OCI-LY7 (cell line): ENCODE measurements around the gene CLEC16A. TPM values are rescaled to one million over a fixed set of nuclear protein-coding genes. Genes with fewer than 3 reads are reported as not detected.

Experiments used
- BruUV-seq: library from RNA; stranded (reverse); fragments of 400-500 nt; replicated peaks from 2 replicates; lab custom pipeline; 2021; lab: Mats Ljungman, UMichigan
- CTCF ChIA-PET: fragments of 300-600 bp; sonication (Branson Sonifier 250); formaldehyde crosslinking; loops from one replicate; lab custom pipeline; 2022; ENCODE audit warnings: antibody characterized with exemption; ENCODE audit not compliant: unreplicated experiment; lab: Charles Lee
- POLR2A ChIA-PET: fragments of 300-600 bp; sonication (Branson Sonifier 250); formaldehyde crosslinking; loops from one replicate; lab custom pipeline; 2022; ENCODE audit warnings: antibody characterized with exemption; lab: Charles Lee
- DNase-seq: peaks from one replicate; pipeline ENCODE4 v3.0.0-alpha.2; 2015; ENCODE audit warnings: low spot score
- H2AFZ ChIP-seq: fragments of 200-600 bp; sonication (generic), shearing (Covaris generic); 2 replicates; pipeline ENCODE4 v1.6.1; 2014; ENCODE audit warnings: mild to moderate bottlenecking, antibody characterized with exemption, low read length, moderate library complexity
- H3K27ac ChIP-seq: fragments of 200-600 bp; sonication (generic); 2 replicates; pipeline ENCODE4 v1.5.1; 2014; ENCODE audit warnings: mixed run types, low read depth, mild to moderate bottlenecking, moderate library complexity, low read length, inconsistent platforms; ENCODE audit not compliant: poor library complexity, severe bottlenecking
- H3K36me3 ChIP-seq: fragments of 200-600 bp; sonication (generic); 2 replicates; pipeline ENCODE4 v1.6.1; 2014; ENCODE audit warnings: mild to moderate bottlenecking, antibody characterized with exemption, low read length, moderate library complexity, mixed read lengths; ENCODE audit not compliant: insufficient read depth
- H3K4me1 ChIP-seq: fragments of 200-600 bp; sonication (generic); 2 replicates; pipeline ENCODE4 v1.5.1; 2014; ENCODE audit warnings: mild to moderate bottlenecking, low read length; ENCODE audit not compliant: insufficient read depth, poor library complexity, severe bottlenecking
- H3K4me2 ChIP-seq: fragments of 200-600 bp; sonication (generic); 2 replicates; pipeline ENCODE4 v1.6.1; 2014; ENCODE audit warnings: mild to moderate bottlenecking, low read length
- H3K4me3 ChIP-seq: fragments of 200-600 bp; sonication (generic); 2 replicates; pipeline ENCODE4 v1.5.1; 2014; ENCODE audit warnings: mild to moderate bottlenecking, low read depth, low read length; ENCODE audit not compliant: poor library complexity, severe bottlenecking
- H3K79me2 ChIP-seq: fragments of 200-600 bp; sonication (generic); 2 replicates; pipeline ENCODE4 v1.6.1; 2016; ENCODE audit warnings: low read depth, mild to moderate bottlenecking, low read length, moderate library complexity, mixed read lengths; ENCODE audit not compliant: insufficient read depth
- H3K9me2 ChIP-seq: fragments of 200-600 bp; sonication (generic); 2 replicates; pipeline ENCODE4 v1.6.1; 2016; ENCODE audit warnings: mild to moderate bottlenecking, low read length, mixed read lengths; ENCODE audit not compliant: insufficient read depth
- H3K9me3 ChIP-seq: fragments of 200-600 bp; sonication (generic); 2 replicates; pipeline ENCODE4 v1.6.1; 2014; ENCODE audit warnings: mild to moderate bottlenecking, mixed run types, low read length, mixed read lengths
- H4K20me1 ChIP-seq: fragments of 200-600 bp; sonication (generic); 2 replicates; pipeline ENCODE4 v1.6.1; 2014; ENCODE audit warnings: mild to moderate bottlenecking, antibody characterized with exemption, low read length, moderate library complexity, mixed read lengths; ENCODE audit not compliant: insufficient read depth
- EZH2phosphoT487 ChIP-seq: fragments of 200-600 bp; sonication (generic); IDR thresholded peaks from 2 replicates; pipeline ENCODE4 v1.6.1; 2018; ENCODE audit warnings: low read depth, borderline replicate concordance, mild to moderate bottlenecking, mixed run types, antibody characterized with exemption, low read length, moderate library complexity, mixed read lengths
- intact Hi-C: fragments of 100-400 bp; cut with micrococcal nuclease; formaldehyde crosslinking; loops from one replicate; pipeline ENCODE4 v1.10.0; 2022; ENCODE audit not compliant: unreplicated experiment
- total RNA-seq, 2 experiments: library from RNA; depleted of rRNA in 1 of 2; stranded (reverse); fragments of >200 nt in 1 of 2; shearing (Covaris generic) in 1 of 2; gene quantifications; 2 replicates each; pipeline ENCODE4 v1.2.3, GENCODE V29; 2014 to 2022
- TF ChIP-seq, protein P1 (sequence below): fragments of 200-600 bp; sonication (generic); conservative IDR thresholded peaks from 2 replicates; pipeline ENCODE4 v1.5.1; 2014; ENCODE audit warnings: mild to moderate bottlenecking, antibody characterized with exemption, low read length, moderate library complexity, mixed read lengths

Gene CLEC16A
- total RNA-seq, 2 experiments from 2014 or later = 26.2 to 50.9 TPM

DNA sequence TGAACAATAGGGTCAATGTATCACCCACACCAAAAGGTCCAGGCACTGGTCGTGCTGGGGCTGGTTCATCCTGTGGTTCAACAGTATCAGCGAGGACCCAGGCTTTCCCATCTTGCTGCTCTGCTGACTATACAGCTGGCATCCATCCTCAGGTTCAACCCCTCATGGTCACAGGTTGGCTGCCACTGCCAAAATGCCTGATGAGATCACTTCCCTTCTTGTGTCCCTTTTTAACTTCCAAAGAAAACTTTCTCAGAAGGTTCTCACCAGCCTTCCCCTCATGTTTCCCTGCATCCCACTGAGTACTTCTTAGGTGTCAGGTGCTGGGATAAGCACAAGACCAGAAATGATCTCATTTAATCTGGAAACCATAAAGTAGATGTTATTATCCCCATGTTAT, 25.7 kb downstream of the CLEC16A start:
- no peaks in the 10 kb centered on the region for H4K20me1 ChIP-seq
- H3K4me1 ChIP-seq = peaks cover 10% of the 10 kb centered on the region
- CTCF ChIA-PET = no interaction called here
- no peaks in the 10 kb centered on the region for H3K9me3 ChIP-seq
- DNase-seq = no peak
- H3K4me2 ChIP-seq = no peak overlapping the region
- H3K27ac ChIP-seq = no peak overlapping the region
- peaks cover 78% of the 10 kb centered on the region for H3K36me3 ChIP-seq
- POLR2A ChIA-PET = interaction anchor here (0.5 kb wide), 1 partner anchor 348 kb away, joined by 5 read pairs; no protein-coding TSS in a partner anchor
- H3K4me3 ChIP-seq = no peak overlapping the region
- no peaks in the 10 kb centered on the region for H3K79me2 ChIP-seq
- no TSS peak for BruUV-seq
- H3K9me2 ChIP-seq = no peaks in the 10 kb centered on the region
- H2AFZ ChIP-seq = no peak overlapping the region
- TF ChIP-seq EZH2phosphoT487 = no peak
- TF ChIP-seq, protein P1, sequence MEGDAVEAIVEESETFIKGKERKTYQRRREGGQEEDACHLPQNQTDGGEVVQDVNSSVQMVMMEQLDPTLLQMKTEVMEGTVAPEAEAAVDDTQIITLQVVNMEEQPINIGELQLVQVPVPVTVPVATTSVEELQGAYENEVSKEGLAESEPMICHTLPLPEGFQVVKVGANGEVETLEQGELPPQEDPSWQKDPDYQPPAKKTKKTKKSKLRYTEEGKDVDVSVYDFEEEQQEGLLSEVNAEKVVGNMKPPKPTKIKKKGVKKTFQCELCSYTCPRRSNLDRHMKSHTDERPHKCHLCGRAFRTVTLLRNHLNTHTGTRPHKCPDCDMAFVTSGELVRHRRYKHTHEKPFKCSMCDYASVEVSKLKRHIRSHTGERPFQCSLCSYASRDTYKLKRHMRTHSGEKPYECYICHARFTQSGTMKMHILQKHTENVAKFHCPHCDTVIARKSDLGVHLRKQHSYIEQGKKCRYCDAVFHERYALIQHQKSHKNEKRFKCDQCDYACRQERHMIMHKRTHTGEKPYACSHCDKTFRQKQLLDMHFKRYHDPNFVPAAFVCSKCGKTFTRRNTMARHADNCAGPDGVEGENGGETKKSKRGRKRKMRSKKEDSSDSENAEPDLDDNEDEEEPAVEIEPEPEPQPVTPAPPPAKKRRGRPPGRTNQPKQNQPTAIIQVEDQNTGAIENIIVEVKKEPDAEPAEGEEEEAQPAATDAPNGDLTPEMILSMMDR = no peak
- intact Hi-C loops = loop anchor here (2.0 to 5.0 kb wide), 2 partner anchors 385 to 402 kb away; no protein-coding TSS in a partner anchor

DNA sequence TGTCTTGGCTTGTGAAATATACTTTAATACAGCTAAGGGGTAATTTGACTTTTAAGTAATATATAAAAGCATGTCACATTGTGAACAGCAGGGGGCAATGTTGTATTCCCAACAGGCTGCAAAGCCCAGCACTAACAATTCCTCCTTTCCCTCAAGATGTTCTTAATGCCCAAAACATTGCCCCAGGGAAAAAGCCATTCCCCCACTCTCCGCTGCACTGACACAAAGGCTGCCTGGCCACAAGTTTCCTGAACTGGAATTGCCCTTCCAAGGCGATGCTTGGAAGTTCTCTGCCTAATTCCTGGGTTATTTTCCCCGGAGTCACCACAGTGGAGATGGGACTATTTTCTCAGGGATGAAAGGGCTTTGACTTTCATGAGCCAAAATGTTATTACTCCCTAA, 27.2 kb downstream of the CLEC16A start:
- no peaks in the 10 kb centered on the region for H4K20me1 ChIP-seq
- H3K27ac ChIP-seq = no peak overlapping the region
- H3K4me3 ChIP-seq = no peak overlapping the region
- no peak overlapping the region for H3K4me2 ChIP-seq
- DNase-seq = peak; percentile 66
- H3K79me2 ChIP-seq = no peaks in the 10 kb centered on the region
- BruUV-seq = no TSS peak
- no peak overlapping the region for H2AFZ ChIP-seq
- intact Hi-C loops = loop anchor here (2.0 to 5.0 kb wide), 2 partner anchors 383 to 401 kb away; no protein-coding TSS in a partner anchor
- no peaks in the 10 kb centered on the region for H3K9me3 ChIP-seq
- H3K36me3 ChIP-seq = peaks cover 76% of the 10 kb centered on the region
- H3K9me2 ChIP-seq = no peaks in the 10 kb centered on the region
- ChIA-PET CTCF (interaction anchor here (1.4 kb wide), 1 partner anchor 11 kb away, joined by 4 read pairs; no protein-coding TSS in a partner anchor), POLR2A (no interaction called here)
- TF ChIP-seq, protein P1 = peak; percentile 91
- no peak for TF ChIP-seq EZH2phosphoT487
- no peaks in the 10 kb centered on the region for H3K4me1 ChIP-seq

DNA sequence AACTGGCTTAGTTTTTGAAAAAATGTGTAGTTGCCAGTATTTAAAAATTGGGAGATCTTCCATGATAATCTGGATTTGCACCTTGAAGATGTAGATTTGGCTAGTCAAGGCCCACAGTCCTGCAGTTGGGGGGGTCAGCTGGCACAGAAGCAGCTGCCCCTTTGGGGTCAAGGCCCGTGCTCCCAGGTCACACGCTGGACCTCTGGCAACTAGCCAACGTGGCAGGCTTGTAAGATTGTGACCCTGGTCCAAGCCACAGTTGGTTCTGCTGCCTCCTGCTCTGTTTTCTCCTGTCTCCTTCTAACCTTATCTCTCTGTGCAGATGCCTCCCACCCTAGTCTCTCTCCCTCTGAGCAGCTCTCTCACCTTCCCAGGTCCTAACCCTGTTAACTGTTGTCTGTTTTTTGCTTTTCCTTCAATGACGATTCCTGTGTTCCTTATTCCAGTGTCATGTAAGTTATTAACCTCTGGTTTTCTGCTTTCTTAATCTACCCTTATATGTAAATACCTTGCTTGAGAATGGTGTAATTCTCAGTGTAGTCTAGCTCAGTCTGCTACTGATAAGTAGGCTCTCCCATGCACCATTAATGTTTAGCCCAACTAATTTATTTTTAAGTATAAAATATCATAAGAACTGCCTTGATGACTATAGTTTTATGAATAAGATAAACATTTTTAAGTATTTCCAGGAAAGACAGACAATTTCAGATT, 27.9 kb downstream of the CLEC16A start:
- Histone ChIP-seq H3K9me2 (no peaks in the 10 kb centered on the region), H3K4me3 (no peak overlapping the region), H3K36me3 (peaks cover 76% of the 10 kb centered on the region), H3K27ac (no peak overlapping the region), H3K4me1 (no peaks in the 10 kb centered on the region), H4K20me1 (no peaks in the 10 kb centered on the region), H3K4me2 (no peak overlapping the region), H3K9me3 (no peaks in the 10 kb centered on the region), H3K79me2 (no peaks in the 10 kb centered on the region), H2AFZ (no peak overlapping the region)
- TF ChIP-seq, protein P1 = no peak
- TF ChIP-seq EZH2phosphoT487 = no peak
- DNase-seq = no peak
- BruUV-seq = no TSS peak
- ChIA-PET POLR2A (no interaction called here), CTCF (interaction anchor here (0.6 to 1.4 kb wide), 2 partner anchors 10 to 106 kb away, joined by 3 to 4 read pairs; no protein-coding TSS in a partner anchor)
- intact Hi-C loops = loop anchor here (2.0 to 5.0 kb wide), 2 partner anchors 285 to 400 kb away; partner anchors contain the start of gene SOCS1
